Panc1 (cell line): Measurements from ENCODE around the gene CNTROB. TPM values are rescaled to one million over a fixed set of nuclear protein-coding genes. Genes with fewer than 3 reads are reported as not detected.

Source experiments
- ATAC-seq: fragments of 200-7000 bp; cut with Tn5 transposase; 2 replicates; pipeline ENCODE4 v1.9.1; 2020; ENCODE audit warnings: mild to moderate bottlenecking, moderate library complexity
- BruUV-seq: library from RNA; stranded (reverse); fragments of 400-500 nt; replicated peaks from 2 replicates; lab custom pipeline; 2021; lab: Mats Ljungman, UMichigan
- CTCF ChIA-PET: fragments of 300-600 bp; sonication (Branson Sonifier 250); formaldehyde crosslinking; loops from one replicate; lab custom pipeline; 2022; ENCODE audit warnings: antibody characterized with exemption; lab: Charles Lee
- POLR2A ChIA-PET: fragments of 300-600 bp; sonication (Branson Sonifier 250); formaldehyde crosslinking; loops from one replicate; lab custom pipeline; 2022; ENCODE audit warnings: antibody characterized with exemption; lab: Charles Lee
- DNase-seq: peaks from one replicate; pipeline ENCODE4 v3.0.0-alpha.2; 2010; ENCODE audit warnings: low read depth, low spot score
- H3K27ac ChIP-seq: 2 replicates; pipeline ENCODE4 v1.5.1; 2011; ENCODE audit warnings: mild to moderate bottlenecking, low read length, inconsistent platforms
- H3K27me3 ChIP-seq: fragments of 200-500 bp; sonication (Bioruptor generic); 2 replicates; pipeline ENCODE4 v1.6.0; 2014; ENCODE audit warnings: low read length, inconsistent platforms; ENCODE audit not compliant: control insufficient read depth, insufficient read depth
- H3K36me3 ChIP-seq: fragments of 200-500 bp; sonication (Bioruptor generic); 2 replicates; pipeline ENCODE4 v1.5.1; 2014; ENCODE audit warnings: inconsistent platforms, mild to moderate bottlenecking, low read length, moderate library complexity; ENCODE audit not compliant: control insufficient read depth, insufficient read depth
- H3K4me1 ChIP-seq: 2 replicates; pipeline ENCODE4 v1.5.1; 2011; ENCODE audit warnings: inconsistent platforms, mild to moderate bottlenecking, low read length, moderate library complexity; ENCODE audit not compliant: control insufficient read depth, insufficient read depth
- H3K4me3 ChIP-seq, 2 experiments: 2 replicates each; pipeline ENCODE4 v1.5.1; 2011 to 2012; ENCODE audit warnings: low read depth in 2 of 2, low read length in 2 of 2, mild to moderate bottlenecking in 2 of 2, inconsistent platforms in 1 of 2, moderate library complexity in 1 of 2
- H3K9me3 ChIP-seq: fragments of 200-500 bp; sonication (Bioruptor generic); 2 replicates; pipeline ENCODE4 v1.5.1; 2014; ENCODE audit warnings: low read depth, mild to moderate bottlenecking, inconsistent platforms, low read length, moderate library complexity; ENCODE audit not compliant: control insufficient read depth, insufficient read depth
- CTCF ChIP-seq: fragments of 450-650 bp; IDR thresholded peaks from 2 replicates; pipeline ENCODE4 v1.5.1; 2017; ENCODE audit warnings: mild to moderate bottlenecking
- POLR2AphosphoS5 ChIP-seq: IDR thresholded peaks from 2 replicates; pipeline ENCODE4 v1.6.1; 2012; ENCODE audit warnings: mild to moderate bottlenecking, low read depth, low read length, moderate library complexity
- SIN3A ChIP-seq: IDR thresholded peaks from 2 replicates; pipeline ENCODE4 v1.6.1; 2012; ENCODE audit warnings: low read depth, mild to moderate bottlenecking, low read length, moderate library complexity, borderline replicate concordance; ENCODE audit not compliant: insufficient read depth
- TCF7L2 ChIP-seq: IDR thresholded peaks from 2 replicates; pipeline ENCODE4 v1.6.1; 2011; ENCODE audit warnings: mild to moderate bottlenecking, low read depth, low read length, inconsistent platforms
- in situ Hi-C: cut with HindIII; loops from 2 replicates; pipeline ENCODE4 v1.10.0; 2016; ENCODE audit warnings: low sequenced_read_pairs, low pct_unique_long_range_greater_than_20kb
- intact Hi-C: fragments of 100-400 bp; cut with micrococcal nuclease; formaldehyde crosslinking; loops from one replicate; pipeline ENCODE4 v1.10.0; 2022; ENCODE audit not compliant: unreplicated experiment
- total RNA-seq: library from RNA; stranded (reverse); gene quantifications from one replicate; pipeline ENCODE4 v1.2.1, GENCODE V29; 2021; ENCODE audit not compliant: unreplicated experiment
- TF ChIP-seq, protein P1 (sequence below), 2 experiments: IDR thresholded peaks; 2 replicates each; pipeline ENCODE4 v1.6.1; 2011 to 2012; ENCODE audit warnings: low read depth in 2 of 2, control low read depth in 1 of 2, low read length in 1 of 2, mild to moderate bottlenecking in 1 of 2, moderate library complexity in 1 of 2; ENCODE audit not compliant: insufficient read depth in 1 of 2

The CNTROB gene
- total RNA-seq, 1 experiment from 2014 or later: 60.5 TPM

- in situ Hi-C loops: no loop called here
- H3K4me3 ChIP-seq: no peak overlapping the region
- no peaks in the 10 kb centered on the region for H3K9me3 ChIP-seq
- no peak for ATAC-seq
- intact Hi-C loops: loop anchor here (10.0 kb wide), 1 partner anchor 62 kb away; no protein-coding TSS in a partner anchor
- no TSS peak for BruUV-seq
- no peak for DNase-seq
- TF ChIP-seq SIN3A (no peak), TCF7L2 (no peak), CTCF (no peak), POLR2AphosphoS5 (no peak)
- TF ChIP-seq, protein P1, sequence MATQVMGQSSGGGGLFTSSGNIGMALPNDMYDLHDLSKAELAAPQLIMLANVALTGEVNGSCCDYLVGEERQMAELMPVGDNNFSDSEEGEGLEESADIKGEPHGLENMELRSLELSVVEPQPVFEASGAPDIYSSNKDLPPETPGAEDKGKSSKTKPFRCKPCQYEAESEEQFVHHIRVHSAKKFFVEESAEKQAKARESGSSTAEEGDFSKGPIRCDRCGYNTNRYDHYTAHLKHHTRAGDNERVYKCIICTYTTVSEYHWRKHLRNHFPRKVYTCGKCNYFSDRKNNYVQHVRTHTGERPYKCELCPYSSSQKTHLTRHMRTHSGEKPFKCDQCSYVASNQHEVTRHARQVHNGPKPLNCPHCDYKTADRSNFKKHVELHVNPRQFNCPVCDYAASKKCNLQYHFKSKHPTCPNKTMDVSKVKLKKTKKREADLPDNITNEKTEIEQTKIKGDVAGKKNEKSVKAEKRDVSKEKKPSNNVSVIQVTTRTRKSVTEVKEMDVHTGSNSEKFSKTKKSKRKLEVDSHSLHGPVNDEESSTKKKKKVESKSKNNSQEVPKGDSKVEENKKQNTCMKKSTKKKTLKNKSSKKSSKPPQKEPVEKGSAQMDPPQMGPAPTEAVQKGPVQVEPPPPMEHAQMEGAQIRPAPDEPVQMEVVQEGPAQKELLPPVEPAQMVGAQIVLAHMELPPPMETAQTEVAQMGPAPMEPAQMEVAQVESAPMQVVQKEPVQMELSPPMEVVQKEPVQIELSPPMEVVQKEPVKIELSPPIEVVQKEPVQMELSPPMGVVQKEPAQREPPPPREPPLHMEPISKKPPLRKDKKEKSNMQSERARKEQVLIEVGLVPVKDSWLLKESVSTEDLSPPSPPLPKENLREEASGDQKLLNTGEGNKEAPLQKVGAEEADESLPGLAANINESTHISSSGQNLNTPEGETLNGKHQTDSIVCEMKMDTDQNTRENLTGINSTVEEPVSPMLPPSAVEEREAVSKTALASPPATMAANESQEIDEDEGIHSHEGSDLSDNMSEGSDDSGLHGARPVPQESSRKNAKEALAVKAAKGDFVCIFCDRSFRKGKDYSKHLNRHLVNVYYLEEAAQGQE (IDR thresholded peaks at IDR 0.05; ENCODE audit: insufficient read depth in 1 of 2, low read depth in 2 of 2, low read length in 1 of 2): no peak
- H3K27ac ChIP-seq: no peak overlapping the region
- H3K4me1 ChIP-seq: 0 out of 2 replicates have a peak, but pooled peaks cover 3% of the 10 kb centered on the region
- no peaks in the 10 kb centered on the region for H3K27me3 ChIP-seq
- ChIA-PET POLR2A (no interaction called here), CTCF (no interaction called here)
- no peaks in the 10 kb centered on the region for H3K36me3 ChIP-seq
Measured at GRCh38 chr17:7992924-7993323, 60.9 kb downstream of the CNTROB start.

DNA sequence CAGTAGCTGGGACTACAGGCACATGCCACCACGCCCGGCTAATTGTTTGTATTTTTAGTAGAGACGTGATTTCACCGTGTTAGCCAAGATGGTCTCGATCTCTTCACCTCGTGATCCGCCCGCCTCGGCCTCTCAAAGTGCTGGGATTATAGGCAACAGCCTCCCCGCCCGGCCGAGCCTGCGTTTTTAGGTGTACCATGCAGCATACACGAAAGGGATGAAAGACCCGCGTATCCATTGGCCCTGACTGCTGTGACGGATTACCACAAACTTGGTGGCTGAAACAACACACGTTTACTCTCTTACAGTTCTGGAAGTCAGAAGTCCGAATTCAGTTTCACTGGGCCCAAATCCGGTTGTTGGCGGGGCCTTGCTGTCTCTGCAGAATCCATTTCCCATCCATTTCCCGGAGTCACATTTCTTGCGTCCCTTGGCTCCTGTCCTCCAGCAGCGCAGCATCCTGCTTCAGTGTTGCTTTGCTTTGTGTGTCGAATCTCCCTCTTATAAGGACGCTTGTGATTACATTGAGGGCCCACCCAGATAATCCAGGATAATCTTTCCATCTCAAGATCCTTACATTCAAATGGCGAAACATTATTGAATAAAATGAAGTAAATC lies 62.1 kb downstream of the CNTROB start:
- intact Hi-C loops: loop anchor here (10.0 kb wide), 1 partner anchor 61 kb away; no protein-coding TSS in a partner anchor
- TF ChIP-seq SIN3A (no peak), TCF7L2 (no peak), CTCF (no peak)
- TF ChIP-seq, protein P1 (IDR thresholded peaks at IDR 0.05; ENCODE audit: insufficient read depth in 1 of 2, low read depth in 2 of 2, low read length in 1 of 2): no peak
- Histone ChIP-seq H3K9me3 (no peaks in the 10 kb centered on the region), H3K4me3 (no peak overlapping the region), H3K27ac (no peak overlapping the region), H3K27me3 (no peaks in the 10 kb centered on the region), H3K4me1 (0 out of 2 replicates have a peak, but pooled peaks cover 3% of the 10 kb centered on the region), H3K36me3 (no peaks in the 10 kb centered on the region)
- CTCF ChIA-PET: no interaction called here
- in situ Hi-C loops: no loop called here
- DNase-seq: no peak
- no TSS peak for BruUV-seq
- ATAC-seq: no peak
- POLR2A ChIA-PET: no interaction called here
